PC-9 (cell line): ENCODE results near the gene MEAF6. TPM values are rescaled to one million over a fixed set of nuclear protein-coding genes. Genes with fewer than 3 reads are reported as not detected.
"Not testable (repeated sequence)": the region's sequence is repeated elsewhere in the genome, so short reads cannot be mapped to it uniquely, and the experiment has no call there.

ENCODE experiments used
- BruUV-seq: library from RNA; stranded (reverse); fragments of 400-500 nt; replicated peaks from 2 replicates; lab custom pipeline; 2021; lab: Mats Ljungman, UMichigan
- CTCF ChIA-PET: fragments of 300-600 bp; sonication (Branson Sonifier 250); formaldehyde crosslinking; loops from one replicate; lab custom pipeline; 2022; ENCODE audit warnings: antibody characterized with exemption; lab: Charles Lee
- POLR2A ChIA-PET: fragments of 300-600 bp; sonication (Branson Sonifier 250); formaldehyde crosslinking; loops from one replicate; lab custom pipeline; 2022; ENCODE audit warnings: antibody characterized with exemption; ENCODE audit not compliant: unreplicated experiment; lab: Charles Lee
- DNase-seq, 2 experiments: peaks; one replicate each; pipeline versions ENCODE4 v3.0.0 to v3.0.0-alpha.2; 2015 to 2022; ENCODE audit warnings: mixed read lengths in 1 of 2
- H2AFZ ChIP-seq: fragments of 200-600 bp; sonication (generic); 2 replicates; pipeline ENCODE4 v1.8.1; 2017; ENCODE audit warnings: antibody characterized with exemption
- H3F3A ChIP-seq: fragments of 200-600 bp; sonication (generic); 2 replicates; pipeline ENCODE4 v1.8.1; 2017; ENCODE audit warnings: antibody characterized with exemption, mild to moderate bottlenecking, low read depth; ENCODE audit not compliant: insufficient read depth
- H3K27ac ChIP-seq: fragments of 200-600 bp; sonication (generic); 2 replicates; pipeline ENCODE4 v1.6.1; 2016; ENCODE audit warnings: mixed run types
- H3K27me3 ChIP-seq: fragments of 200-600 bp; sonication (generic); 2 replicates; pipeline ENCODE4 v1.6.1; 2016; ENCODE audit warnings: low read depth, mixed run types; ENCODE audit not compliant: insufficient read depth
- H3K36me3 ChIP-seq: fragments of 200-600 bp; sonication (generic); 2 replicates; pipeline ENCODE4 v1.6.1; 2016; ENCODE audit warnings: low read depth, mixed run types
- H3K4me1 ChIP-seq: fragments of 200-600 bp; sonication (generic); replicated peaks from 2 replicates; pipeline ENCODE4 v1.6.1; 2016; ENCODE audit warnings: mixed run types; ENCODE audit not compliant: insufficient read depth
- H3K4me2 ChIP-seq: fragments of 200-600 bp; sonication (generic); 2 replicates; pipeline ENCODE4 v1.6.1; 2017; ENCODE audit warnings: mixed run types
- H3K4me3 ChIP-seq: fragments of 200-600 bp; sonication (generic); 2 replicates; pipeline ENCODE4 v1.6.1; 2016; ENCODE audit warnings: mixed run types
- H3K79me2 ChIP-seq: fragments of 200-600 bp; sonication (generic); 2 replicates; pipeline ENCODE4 v1.6.1; 2017; ENCODE audit warnings: low read depth, mixed run types
- H3K9me2 ChIP-seq: fragments of 200-600 bp; sonication (generic); 2 replicates; pipeline ENCODE4 v1.8.1; 2017; ENCODE audit warnings: mild to moderate bottlenecking; ENCODE audit not compliant: insufficient read depth
- H3K9me3 ChIP-seq: fragments of 200-600 bp; sonication (generic); 2 replicates; pipeline ENCODE4 v1.8.1; 2016; ENCODE audit warnings: low read depth; ENCODE audit not compliant: insufficient read depth
- H4K20me1 ChIP-seq: fragments of 200-600 bp; sonication (generic); 2 replicates; pipeline ENCODE4 v1.8.1; 2017; ENCODE audit not compliant: insufficient read depth
- EZH2 ChIP-seq: fragments of 200-600 bp; sonication (generic); IDR thresholded peaks from 2 replicates; pipeline ENCODE4 v1.8.0; 2017; ENCODE audit warnings: antibody characterized with exemption, low read depth
- intact Hi-C: fragments of 100-400 bp; cut with micrococcal nuclease; formaldehyde crosslinking; loops from one replicate; pipeline ENCODE4 v1.10.0; 2022; ENCODE audit not compliant: unreplicated experiment
- total RNA-seq: library from RNA; stranded (reverse); gene quantifications from 2 replicates; pipeline ENCODE4 v1.2.3, GENCODE V29; 2021
- TF ChIP-seq, protein P1 (sequence below): fragments of 200-600 bp; sonication (generic); conservative IDR thresholded peaks from 2 replicates; pipeline ENCODE4 v1.6.1; 2017; ENCODE audit warnings: mixed run types, antibody characterized with exemption, mild to moderate bottlenecking, moderate library complexity

MEAF6 gene
- total RNA-seq, 1 experiment from 2014 or later: 72.3 TPM

DNA sequence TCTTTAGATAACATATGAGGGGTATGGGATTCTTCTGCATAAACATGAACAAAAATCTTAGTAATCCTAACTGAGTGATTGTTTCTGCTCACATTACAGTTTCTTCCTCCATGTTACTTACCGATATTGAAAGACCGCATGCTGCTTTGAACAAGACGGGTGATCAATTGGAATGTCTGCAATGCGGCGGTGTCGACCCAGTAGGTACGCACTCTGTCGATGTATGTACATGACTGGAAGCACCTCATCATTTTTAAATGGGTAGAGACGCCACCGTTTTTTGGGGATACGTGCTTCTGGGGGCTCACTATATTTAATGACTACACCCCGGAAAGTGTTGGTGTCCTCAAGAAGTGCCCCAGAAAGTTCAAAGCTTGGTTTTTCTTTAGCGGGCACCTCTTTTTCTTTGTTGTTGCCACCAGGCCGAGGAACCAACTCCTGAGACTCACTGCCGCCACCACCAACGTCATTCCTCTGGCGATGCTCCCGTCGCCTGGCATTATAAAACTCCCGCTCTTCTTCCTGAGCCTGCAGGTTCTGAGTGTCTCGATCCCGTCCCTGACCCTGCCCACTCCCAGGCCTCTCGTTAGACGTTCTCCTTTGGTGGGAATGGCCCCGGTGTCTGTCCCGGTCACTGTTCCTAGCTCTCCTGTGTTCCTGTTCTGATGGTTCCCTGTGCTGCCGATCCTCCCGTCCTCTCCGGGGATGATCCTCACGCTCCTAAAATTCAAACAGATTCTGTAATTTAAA is 25.6 kb upstream of the MEAF6 start:
- H2AFZ ChIP-seq: no peak overlapping the region
- H3K4me1 ChIP-seq: peaks cover 30% of the 10 kb centered on the region
- no peak for TF ChIP-seq EZH2
- TF ChIP-seq, protein P1, sequence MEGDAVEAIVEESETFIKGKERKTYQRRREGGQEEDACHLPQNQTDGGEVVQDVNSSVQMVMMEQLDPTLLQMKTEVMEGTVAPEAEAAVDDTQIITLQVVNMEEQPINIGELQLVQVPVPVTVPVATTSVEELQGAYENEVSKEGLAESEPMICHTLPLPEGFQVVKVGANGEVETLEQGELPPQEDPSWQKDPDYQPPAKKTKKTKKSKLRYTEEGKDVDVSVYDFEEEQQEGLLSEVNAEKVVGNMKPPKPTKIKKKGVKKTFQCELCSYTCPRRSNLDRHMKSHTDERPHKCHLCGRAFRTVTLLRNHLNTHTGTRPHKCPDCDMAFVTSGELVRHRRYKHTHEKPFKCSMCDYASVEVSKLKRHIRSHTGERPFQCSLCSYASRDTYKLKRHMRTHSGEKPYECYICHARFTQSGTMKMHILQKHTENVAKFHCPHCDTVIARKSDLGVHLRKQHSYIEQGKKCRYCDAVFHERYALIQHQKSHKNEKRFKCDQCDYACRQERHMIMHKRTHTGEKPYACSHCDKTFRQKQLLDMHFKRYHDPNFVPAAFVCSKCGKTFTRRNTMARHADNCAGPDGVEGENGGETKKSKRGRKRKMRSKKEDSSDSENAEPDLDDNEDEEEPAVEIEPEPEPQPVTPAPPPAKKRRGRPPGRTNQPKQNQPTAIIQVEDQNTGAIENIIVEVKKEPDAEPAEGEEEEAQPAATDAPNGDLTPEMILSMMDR: no peak
- POLR2A ChIA-PET: interaction anchor here (0.6 kb wide), 1 partner anchor 66 kb away, joined by 9 read pairs; no protein-coding TSS in a partner anchor
- H3K4me2 ChIP-seq: no peak overlapping the region
- DNase-seq: no peak
- no peaks in the 10 kb centered on the region for H3K9me3 ChIP-seq
- intact Hi-C loops: no loop called here
- BruUV-seq: no TSS peak
- no peaks in the 10 kb centered on the region for H3K27me3 ChIP-seq
- H3K79me2 ChIP-seq: peaks cover 18% of the 10 kb centered on the region
- peaks cover 29% of the 10 kb centered on the region for H3F3A ChIP-seq
- H3K27ac ChIP-seq: no peak overlapping the region
- H4K20me1 ChIP-seq: peaks cover 12% of the 10 kb centered on the region; the same call in 1 of the 2 replicates
- CTCF ChIA-PET: no interaction called here
- H3K4me3 ChIP-seq: no peak overlapping the region
- H3K9me2 ChIP-seq: peaks cover 3% of the 10 kb centered on the region; the same call in 1 of the 2 replicates
- peaks cover 36% of the 10 kb centered on the region for H3K36me3 ChIP-seq

DNA sequence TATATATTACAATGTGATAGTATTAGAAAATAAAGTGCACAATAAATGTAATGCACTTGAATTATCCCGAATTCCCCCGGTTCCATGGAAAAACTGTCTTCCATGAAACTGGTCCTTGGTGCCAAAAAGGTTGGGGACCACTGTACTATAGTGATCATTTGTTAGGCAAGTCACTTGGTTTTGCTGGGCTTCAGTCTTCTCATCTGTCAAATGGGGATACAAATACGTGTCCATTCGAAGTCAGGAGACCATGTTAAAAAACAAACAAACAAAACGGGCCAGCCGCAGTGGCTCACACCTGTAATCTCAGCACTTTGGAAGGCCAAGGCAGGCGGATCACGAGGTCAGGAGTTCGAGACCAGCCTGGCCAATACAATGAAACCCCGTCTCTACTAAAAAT is 24.6 kb upstream of the MEAF6 start:
- BruUV-seq, H2AFZ ChIP-seq, H3K4me2 ChIP-seq, H3K4me3 ChIP-seq, H3K9me3 ChIP-seq, DNase-seq, H3K27me3 ChIP-seq, intact Hi-C loops, H3K9me2 ChIP-seq, CTCF ChIA-PET, H3K27ac ChIP-seq: not testable (repeated sequence)
- Histone ChIP-seq H3F3A (peaks cover 37% of the 10 kb centered on the region), H3K36me3 (peaks cover 33% of the 10 kb centered on the region), H3K79me2 (peaks cover 18% of the 10 kb centered on the region), H3K4me1 (peaks cover 39% of the 10 kb centered on the region), H4K20me1 (peaks cover 12% of the 10 kb centered on the region; the same call in 1 of the 2 replicates)
- POLR2A ChIA-PET: interaction anchor here (0.6 kb wide), 1 partner anchor 25 kb away, joined by 5 read pairs; the partner anchor contains the start of gene MEAF6

DNA sequence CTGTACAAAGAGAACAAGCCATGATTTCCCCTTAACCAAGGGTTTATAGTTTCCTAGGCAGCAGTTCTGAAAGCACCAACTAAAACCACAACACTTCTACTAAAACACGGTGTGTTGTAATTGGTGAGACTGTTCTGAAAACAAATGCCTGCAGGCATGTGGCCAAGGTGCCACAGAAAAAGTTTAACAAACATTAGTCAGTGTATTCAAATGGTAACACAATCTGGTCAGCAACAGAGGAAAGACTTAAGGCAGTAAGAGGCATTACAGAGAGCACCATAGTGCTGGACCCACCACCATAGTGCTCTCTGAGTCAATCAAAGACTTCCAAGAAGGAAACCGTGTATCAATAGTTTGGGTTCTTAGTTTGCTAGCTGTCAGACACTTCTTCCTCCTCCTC is 22.8 kb upstream of the MEAF6 start:
- H3K4me2 ChIP-seq: peak overlapping the region; percentile 34
- no peak overlapping the region for H3K4me3 ChIP-seq
- DNase-seq: peak; percentile 51 to 87
- H4K20me1 ChIP-seq: peaks cover 12% of the 10 kb centered on the region; the same call in 1 of the 2 replicates
- CTCF ChIA-PET: no interaction called here
- no TSS peak for BruUV-seq
- intact Hi-C loops: no loop called here
- H3K79me2 ChIP-seq: peaks cover 27% of the 10 kb centered on the region
- H3K27me3 ChIP-seq: no peaks in the 10 kb centered on the region
- peak overlapping the region; percentile 40 for H3K27ac ChIP-seq
- POLR2A ChIA-PET: interaction anchor here (0.6 kb wide), 1 partner anchor 23 kb away, joined by 6 read pairs; the partner anchor contains the start of gene MEAF6
- H3F3A ChIP-seq: peaks cover 44% of the 10 kb centered on the region
- peaks cover 28% of the 10 kb centered on the region for H3K36me3 ChIP-seq
- peaks cover 3% of the 10 kb centered on the region; the same call in 1 of the 2 replicates for H3K9me2 ChIP-seq
- TF ChIP-seq EZH2: no peak
- TF ChIP-seq, protein P1: no peak
- no peaks in the 10 kb centered on the region for H3K9me3 ChIP-seq
- H3K4me1 ChIP-seq: peaks cover 48% of the 10 kb centered on the region
- H2AFZ ChIP-seq: no peak overlapping the region
